GM23248 (cell line): ENCODE results near the gene COPS8.

Experiments
- EZH2 ChIP-seq: fragments of 200-600 bp; sonication (generic); IDR thresholded peaks from 2 replicates; pipeline ENCODE4 v1.6.1; 2018; ENCODE audit warnings: antibody characterized with exemption, mild to moderate bottlenecking; ENCODE audit not compliant: insufficient read depth, poor library complexity, severe bottlenecking
- EZH2phosphoT487 ChIP-seq: fragments of 200-600 bp; sonication (generic); IDR thresholded peaks from 2 replicates; pipeline ENCODE4 v1.6.1; 2018; ENCODE audit warnings: antibody characterized with exemption, moderate library complexity, mild to moderate bottlenecking, low read depth; ENCODE audit not compliant: insufficient read depth

DNA sequence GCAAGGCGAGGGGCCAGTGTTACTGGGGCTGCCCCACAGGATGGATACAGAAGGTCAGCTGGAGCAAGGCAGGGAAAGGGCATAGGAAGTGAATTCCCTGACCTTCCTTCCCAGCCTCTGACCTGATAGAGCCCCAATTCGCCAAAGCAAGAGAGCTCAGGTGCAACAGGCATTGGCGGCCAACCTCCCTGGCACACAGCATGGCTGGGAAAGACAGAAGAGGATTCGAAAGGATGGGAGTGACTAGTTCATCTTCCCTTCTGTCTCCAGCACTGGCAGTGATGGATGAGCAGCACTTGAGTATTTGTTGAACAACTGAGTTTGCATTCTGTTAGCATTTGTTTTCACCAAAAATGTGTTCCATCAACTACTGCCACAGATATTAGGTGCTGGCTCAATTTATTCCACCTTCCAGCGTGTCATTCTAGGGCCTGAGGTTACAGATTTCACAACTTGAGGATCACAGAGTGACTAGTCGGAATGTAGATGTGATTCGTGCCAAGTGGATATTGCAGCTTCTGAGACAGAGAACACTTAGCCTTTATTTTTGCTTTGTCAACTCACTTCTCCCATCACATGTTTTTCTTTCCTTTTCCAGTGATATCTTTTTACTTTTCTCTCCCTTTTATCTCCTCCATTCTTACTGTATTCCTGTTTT lies 6.2 kb downstream of the COPS8 start:
- TF ChIP-seq EZH2 = no peak
- TF ChIP-seq EZH2phosphoT487 = no peak
